Transverse colon (tissue), 4 donors: ENCODE data around the gene CYTH2. TPM values are rescaled to one million over a fixed set of nuclear protein-coding genes. Genes with fewer than 3 reads are reported as not detected.

Experiments used
- DNase-seq: peaks from one replicate; pipeline ENCODE4 v3.0.0-alpha.2; 2019
- H3K27ac ChIP-seq, 4 donors: fragments of 200-600 bp; sonication (generic); 2 replicates each; pipeline ENCODE4 v1.5.1; 2016 to 2018; ENCODE audit warnings: inconsistent platforms in 4 of 4
- H3K27me3 ChIP-seq: fragments of 200-600 bp; sonication (generic); 2 replicates; pipeline ENCODE4 v1.5.1; 2017; ENCODE audit warnings: inconsistent platforms
- H3K36me3 ChIP-seq, 4 donors: fragments of 200-600 bp; sonication (generic); 2 replicates each; pipeline ENCODE4 v1.5.1; 2017 to 2019; ENCODE audit warnings: inconsistent platforms in 4 of 4
- H3K4me1 ChIP-seq, 4 donors: fragments of 200-600 bp; sonication (generic); 2 replicates each; pipeline ENCODE4 v1.5.1; 2017 to 2020; ENCODE audit warnings: inconsistent platforms in 4 of 4
- H3K4me3 ChIP-seq, 4 donors: fragments of 200-600 bp; sonication (generic); 1 replicate in 1 of 4; 2 replicates in 3 of 4; pipeline versions ENCODE4 v1.5.1 to v1.6.1; 2017 to 2019; ENCODE audit warnings: inconsistent platforms in 4 of 4
- H3K9me3 ChIP-seq, 2 donors: fragments of 200-600 bp; sonication (generic); 2 replicates each; pipeline ENCODE4 v1.5.1; 2017 to 2019; ENCODE audit warnings: inconsistent platforms in 2 of 2
- EP300 ChIP-seq: sonication (generic); formaldehyde crosslinking; IDR thresholded peaks from one replicate; pipeline ENCODE4 v1.6.1; 2017; ENCODE audit warnings: antibody characterized with exemption, low read depth
- POLR2A ChIP-seq: fragments of 450-650 bp; IDR thresholded peaks from one replicate; pipeline ENCODE4 v1.6.1; 2016; ENCODE audit warnings: antibody characterized with exemption, mild to moderate bottlenecking, moderate library complexity
- POLR2AphosphoS5 ChIP-seq, 3 donors: sonication (generic); formaldehyde crosslinking; IDR thresholded peaks; one replicate each; pipeline ENCODE4 v1.6.1; 2016; ENCODE audit warnings: antibody characterized with exemption in 3 of 3
- WGBS, 2 donors: methylation state at CpG; one replicate each; pipeline ENCODE4 v1.1.5; 2018; ENCODE audit warnings: low coverage in 1 of 2; 5-methylcytosine and 5-hydroxymethylcytosine counted together
- in situ Hi-C, 4 donors: fragments of 200-750 bp; cut with MboI; loops; one replicate each; pipeline versions ENCODE4 v1.15.0 to v1.15.1; 2017; ENCODE audit warnings: low sequenced_read_pairs in 3 of 4, low pct_ligation_motif_present in 1 of 4, low pct_unique_long_range_greater_than_20kb in 1 of 4
- intact Hi-C: fragments of 100-400 bp; cut with DNase I; formaldehyde crosslinking; loops from one replicate; pipeline ENCODE4 v1.15.1; 2023; ENCODE audit warnings: low total_unique reads
- total RNA-seq, 4 donors: library from RNA; depleted of rRNA; stranded (reverse); fragments of >200 nt; gene quantifications; one replicate each; pipeline ENCODE4 v1.1.0, GENCODE V29; 2016
- TF ChIP-seq, protein P1 (sequence below), 5 experiments: fragments of 200-600 bp in 3 of 5; fragments of 450-650 bp in 2 of 5; sonication (generic) in 3 of 5; IDR thresholded peaks; 1 replicate in 2 of 5; 2 replicates in 3 of 5; pipeline ENCODE4 v1.5.1; 2016 to 2017; ENCODE audit warnings: antibody characterized with exemption in 5 of 5, inconsistent platforms in 3 of 5, mild to moderate bottlenecking in 2 of 5, moderate library complexity in 1 of 5

CYTH2 gene
- total RNA-seq, 4 donors from 2014 or later: 61.1 to 410 (median 171) TPM

DNA sequence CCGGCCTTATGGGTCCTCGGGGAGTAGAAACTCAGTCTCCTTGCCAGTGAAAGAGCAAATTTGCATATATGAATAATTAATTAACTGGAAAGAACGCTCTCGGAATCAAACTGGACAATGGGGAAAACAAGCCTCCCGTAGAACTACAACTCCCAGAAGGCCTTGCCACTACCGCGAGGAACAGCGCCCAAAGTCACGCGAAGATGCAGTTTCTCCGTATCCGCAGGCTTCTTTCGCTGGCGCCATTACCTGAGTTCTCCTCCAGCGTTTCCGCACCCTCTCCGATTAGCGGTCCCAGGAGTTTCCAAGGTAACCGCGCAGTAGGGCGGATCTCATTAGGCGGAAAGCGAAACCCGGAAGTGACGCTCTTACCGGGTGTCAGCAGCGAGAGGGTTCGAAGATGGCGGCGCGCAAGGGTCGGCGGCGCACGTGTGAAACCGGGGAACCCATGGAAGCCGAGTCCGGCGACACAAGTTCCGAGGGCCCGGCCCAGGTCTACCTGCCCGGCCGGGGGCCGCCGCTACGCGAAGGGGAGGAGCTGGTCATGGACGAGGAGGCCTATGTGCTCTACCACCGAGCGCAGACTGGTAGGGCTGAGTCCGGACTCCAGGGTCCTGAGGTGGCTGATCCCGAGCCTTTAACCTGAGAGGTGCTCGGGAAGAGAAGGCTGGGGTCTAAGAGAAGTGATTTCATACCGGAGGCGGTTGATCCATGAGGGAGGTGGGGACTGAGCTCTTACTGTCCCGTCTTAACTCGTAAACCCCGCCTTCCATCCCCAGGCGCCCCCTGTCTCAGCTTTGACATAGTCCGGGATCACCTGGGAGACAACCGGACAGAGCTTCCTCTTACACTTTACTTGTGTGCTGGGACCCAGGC is 23.3 kb upstream of the CYTH2 start, which contains the start of gene GRWD1:
Gene GRWD1, plus strand, starts transcription at position 378 of the 876 bp plus-strand sequence. Its CDS starts 23 bp downstream, at position 401.
- no peaks in the 10 kb centered on the region for H3K9me3 ChIP-seq
- TF ChIP-seq, protein P1, sequence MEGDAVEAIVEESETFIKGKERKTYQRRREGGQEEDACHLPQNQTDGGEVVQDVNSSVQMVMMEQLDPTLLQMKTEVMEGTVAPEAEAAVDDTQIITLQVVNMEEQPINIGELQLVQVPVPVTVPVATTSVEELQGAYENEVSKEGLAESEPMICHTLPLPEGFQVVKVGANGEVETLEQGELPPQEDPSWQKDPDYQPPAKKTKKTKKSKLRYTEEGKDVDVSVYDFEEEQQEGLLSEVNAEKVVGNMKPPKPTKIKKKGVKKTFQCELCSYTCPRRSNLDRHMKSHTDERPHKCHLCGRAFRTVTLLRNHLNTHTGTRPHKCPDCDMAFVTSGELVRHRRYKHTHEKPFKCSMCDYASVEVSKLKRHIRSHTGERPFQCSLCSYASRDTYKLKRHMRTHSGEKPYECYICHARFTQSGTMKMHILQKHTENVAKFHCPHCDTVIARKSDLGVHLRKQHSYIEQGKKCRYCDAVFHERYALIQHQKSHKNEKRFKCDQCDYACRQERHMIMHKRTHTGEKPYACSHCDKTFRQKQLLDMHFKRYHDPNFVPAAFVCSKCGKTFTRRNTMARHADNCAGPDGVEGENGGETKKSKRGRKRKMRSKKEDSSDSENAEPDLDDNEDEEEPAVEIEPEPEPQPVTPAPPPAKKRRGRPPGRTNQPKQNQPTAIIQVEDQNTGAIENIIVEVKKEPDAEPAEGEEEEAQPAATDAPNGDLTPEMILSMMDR (IDR thresholded peaks at IDR 0.05): no peak
- peak; percentile 35 to 83 (median 72) for TF ChIP-seq POLR2AphosphoS5 (IDR thresholded peaks at IDR 0.05)
- TF ChIP-seq POLR2A: peak; percentile 46
- 1% methylated on average over 60 of the region's 61 CpGs; no CpG with 5 or more reads in 1 of the 2 donors for WGBS, 2 donors
- peaks cover 0 to 10% (median 4%) of the 10 kb centered on the region in 4 donors for H3K36me3 ChIP-seq
- peak within 1 kb of the TSS; percentile 77 to 88 (median 86) for H3K27ac ChIP-seq
- peak; percentile 93 for DNase-seq
- H3K4me1 ChIP-seq: peaks cover 8 to 26% (median 15%) of the 10 kb centered on the region in 4 donors
- in situ Hi-C loops: no loop called here
- intact Hi-C loops: no loop called here
- peaks cover 34% of the 10 kb centered on the region for H3K27me3 ChIP-seq
- peak within 1 kb of the TSS; percentile 51 to 97 (median 91) for H3K4me3 ChIP-seq

DNA sequence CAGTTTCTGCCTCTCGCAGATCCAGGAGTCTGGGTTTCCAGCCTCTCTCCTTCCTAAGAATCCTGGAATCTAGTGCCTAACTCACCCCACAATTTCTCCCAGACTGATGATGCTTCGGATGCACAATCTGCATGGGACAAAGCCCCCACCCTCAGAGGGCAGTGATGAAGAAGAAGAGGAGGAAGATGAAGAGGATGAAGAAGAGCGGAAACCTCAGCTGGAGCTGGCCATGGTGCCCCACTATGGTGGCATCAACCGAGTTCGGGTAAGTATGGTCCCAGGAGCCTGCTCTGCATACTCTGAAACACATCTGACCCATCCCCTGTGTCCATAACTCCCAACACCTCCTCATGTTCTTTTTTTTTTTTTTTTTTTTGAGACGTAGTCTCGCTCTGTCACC is 22.6 kb upstream of the CYTH2 start:
- TF ChIP-seq POLR2A (no peak), POLR2AphosphoS5 (IDR thresholded peaks at IDR 0.05) (no peak), EP300 (no peak)
- TF ChIP-seq, protein P1 (IDR thresholded peaks at IDR 0.05): no peak
- Histone ChIP-seq H3K36me3 (peaks cover 0 to 17% (median 8%) of the 10 kb centered on the region in 4 donors), H3K9me3 (no peaks in the 10 kb centered on the region), H3K4me1 (peaks cover 8 to 26% (median 15%) of the 10 kb centered on the region in 4 donors), H3K4me3 (peak overlapping the region in 3 of 4 donors; percentile 87 to 97 (median 95)), H3K27ac (peak overlapping the region in 3 of 4 donors; percentile 77 to 88 (median 87)), H3K27me3 (peaks cover 27% of the 10 kb centered on the region)
- no peak for DNase-seq
- in situ Hi-C loops: no loop called here
- 67 to 92% methylated on average over 3 to 7 of the region's 7 CpGs for WGBS, 2 donors
- intact Hi-C loops: no loop called here

DNA sequence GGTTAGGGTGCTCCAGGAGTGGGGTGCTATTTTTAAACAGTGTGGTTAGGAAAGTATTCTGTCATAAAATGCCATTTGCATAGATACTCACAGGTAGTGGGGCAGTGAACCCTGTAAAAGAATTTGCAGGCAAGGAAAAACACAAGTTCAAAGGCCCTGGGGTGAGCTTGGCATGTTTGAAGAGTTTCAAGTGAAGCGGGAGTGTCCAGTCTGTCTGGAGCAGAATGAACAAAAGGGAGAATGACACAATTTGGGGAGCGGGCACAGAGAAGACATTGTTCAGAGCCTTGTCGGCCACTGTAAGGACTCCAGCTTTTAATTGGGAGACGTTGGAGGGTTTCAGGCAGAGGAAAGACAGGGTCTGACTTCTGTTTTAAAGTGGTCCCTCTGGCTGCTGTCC is 20.6 kb upstream of the CYTH2 start:
- H3K27me3 ChIP-seq: peaks cover 13% of the 10 kb centered on the region
- 85 to 90% methylated on average over 4 of the region's 4 CpGs for WGBS, 2 donors
- in situ Hi-C loops: no loop called here
- intact Hi-C loops: no loop called here
- H3K27ac ChIP-seq: no peak overlapping the region
- TF ChIP-seq POLR2A: no peak
- TF ChIP-seq EP300: no peak
- TF ChIP-seq, protein P1 (IDR thresholded peaks at IDR 0.05): no peak
- TF ChIP-seq POLR2AphosphoS5 (IDR thresholded peaks at IDR 0.05): no peak
- peaks cover 0 to 33% (median 14%) of the 10 kb centered on the region in 4 donors for H3K36me3 ChIP-seq
- H3K9me3 ChIP-seq: no peaks in the 10 kb centered on the region
- no peak for DNase-seq
- H3K4me3 ChIP-seq: no peak overlapping the region
- peaks cover 8 to 24% (median 15%) of the 10 kb centered on the region in 4 donors for H3K4me1 ChIP-seq

DNA sequence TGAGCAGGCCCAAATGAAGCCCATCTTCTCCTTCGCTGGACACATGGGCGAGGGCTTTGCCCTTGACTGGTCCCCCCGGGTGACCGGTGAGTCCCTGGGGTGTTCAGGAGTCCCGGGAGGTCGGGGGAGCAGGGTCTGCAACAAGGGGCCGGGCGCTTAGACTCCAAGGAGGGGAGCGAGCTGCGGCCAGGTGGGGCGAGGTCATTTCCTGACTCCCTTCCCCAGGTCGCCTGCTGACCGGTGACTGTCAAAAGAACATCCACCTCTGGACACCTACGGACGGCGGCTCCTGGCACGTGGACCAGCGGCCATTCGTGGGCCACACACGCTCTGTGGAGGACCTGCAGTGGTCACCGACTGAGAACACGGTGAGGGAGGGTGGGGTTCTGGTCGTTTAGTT is 18.7 kb upstream of the CYTH2 start:
- WGBS, 2 donors: 94 to 100% methylated on average over 7 to 23 of the region's 23 CpGs
- in situ Hi-C loops: no loop called here

More for the DNA sequence above, 18.7 kb upstream of the CYTH2 start:
- H3K9me3 ChIP-seq: no peaks in the 10 kb centered on the region
- H3K27ac ChIP-seq: no peak overlapping the region
- intact Hi-C loops: no loop called here
- TF ChIP-seq POLR2A (no peak), EP300 (no peak), POLR2AphosphoS5 (IDR thresholded peaks at IDR 0.05) (no peak)
- TF ChIP-seq, protein P1 (IDR thresholded peaks at IDR 0.05): no peak
- DNase-seq: no peak
- peaks cover 0 to 33% (median 16%) of the 10 kb centered on the region in 4 donors for H3K36me3 ChIP-seq
- no peak overlapping the region for H3K4me3 ChIP-seq
- no peaks in the 10 kb centered on the region for H3K27me3 ChIP-seq
- H3K4me1 ChIP-seq: peaks cover 3 to 13% (median 6%) of the 10 kb centered on the region in 4 donors
